ENCODE results near the gene LAMB1. TPM values are rescaled to one million over a fixed set of nuclear protein-coding genes. Genes with fewer than 3 reads are reported as not detected.

LAMB1 gene
- total RNA-seq, 1 experiment from 2014 or later = 101 TPM

DNA sequence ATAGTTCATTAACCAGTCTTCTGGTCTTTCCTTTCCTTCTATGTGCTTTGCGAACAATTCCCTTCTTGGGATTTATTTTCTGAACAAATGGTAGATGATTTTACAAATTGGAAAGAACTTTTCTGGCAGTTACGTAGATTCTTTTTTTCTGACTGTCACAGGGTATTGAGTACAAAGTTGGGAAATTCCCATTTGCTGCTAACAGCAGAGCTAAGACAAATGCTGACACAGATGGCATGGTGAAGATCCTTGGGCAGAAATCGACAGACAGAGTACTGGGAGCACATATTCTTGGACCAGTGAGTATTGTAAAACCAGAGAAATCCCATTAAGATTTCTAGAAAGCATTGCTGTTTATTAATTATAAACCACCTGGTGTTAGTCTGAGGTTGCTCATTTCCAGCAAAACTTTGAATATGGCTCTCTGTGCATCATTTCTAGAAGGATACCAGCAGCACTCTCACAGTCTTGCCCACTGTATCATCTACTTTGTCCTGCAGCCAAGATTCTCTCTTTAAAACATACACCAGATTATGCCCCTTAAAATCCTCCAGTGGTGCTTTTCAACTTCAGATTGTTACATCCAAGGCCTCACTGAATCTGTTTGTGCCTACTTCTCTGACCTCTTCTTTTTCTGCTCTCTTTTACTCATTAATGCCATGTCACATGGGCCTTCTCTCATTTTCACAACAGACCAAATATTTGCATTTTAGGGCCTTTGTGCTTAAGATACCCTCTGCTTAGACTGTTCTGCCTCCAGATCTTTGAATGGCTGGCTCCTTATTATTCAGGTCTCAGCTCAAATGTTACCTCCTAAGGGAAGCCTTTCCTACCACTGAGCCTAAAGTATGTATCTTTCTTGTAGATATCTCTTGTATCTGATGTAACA lies 85.0 kb downstream of the LAMB1 start:
- H3K36me3 ChIP-seq (ENCODE audit: low read depth, low read length) = peaks cover 43% of the 10 kb centered on the region

GRCh38 chr7:107915541-107915940 lies 87.4 kb downstream of the LAMB1 start:
- no peak for ATAC-seq
- Histone ChIP-seq H3K27ac (ENCODE audit: low read length) (no peak overlapping the region), H3K4me3 (ENCODE audit: low read length) (no peak overlapping the region), H3K36me3 (ENCODE audit: low read depth, low read length) (peaks cover 52% of the 10 kb centered on the region), H3K9ac (ENCODE audit: low read length) (no peak overlapping the region), H3K4me2 (ENCODE audit: low read length) (no peak overlapping the region), H3K9me2 (replicated peaks; ENCODE audit: low read length) (no peaks in the 10 kb centered on the region), H3K27me3 (ENCODE audit: low read length) (no peaks in the 10 kb centered on the region), H3F3A (ENCODE audit: low read length, unreplicated experiment) (no peaks in the 10 kb centered on the region), H4K20me1 (ENCODE audit: low read length) (peaks cover 5% of the 10 kb centered on the region; the same call in 1 of the 2 replicates), H3K9me3 (ENCODE audit: low read length) (no peaks in the 10 kb centered on the region), H3K79me2 (ENCODE audit: low read length) (peaks cover 17% of the 10 kb centered on the region), H2AFZ (ENCODE audit: low read length) (no peak overlapping the region), H3K4me1 (ENCODE audit: insufficient read depth, low read length) (peaks cover 13% of the 10 kb centered on the region)
- ChIA-PET CTCF (no interaction called here), POLR2A (ENCODE audit: unreplicated experiment) (no interaction called here)
- no peak for DNase-seq
- TF ChIP-seq, protein P1, sequence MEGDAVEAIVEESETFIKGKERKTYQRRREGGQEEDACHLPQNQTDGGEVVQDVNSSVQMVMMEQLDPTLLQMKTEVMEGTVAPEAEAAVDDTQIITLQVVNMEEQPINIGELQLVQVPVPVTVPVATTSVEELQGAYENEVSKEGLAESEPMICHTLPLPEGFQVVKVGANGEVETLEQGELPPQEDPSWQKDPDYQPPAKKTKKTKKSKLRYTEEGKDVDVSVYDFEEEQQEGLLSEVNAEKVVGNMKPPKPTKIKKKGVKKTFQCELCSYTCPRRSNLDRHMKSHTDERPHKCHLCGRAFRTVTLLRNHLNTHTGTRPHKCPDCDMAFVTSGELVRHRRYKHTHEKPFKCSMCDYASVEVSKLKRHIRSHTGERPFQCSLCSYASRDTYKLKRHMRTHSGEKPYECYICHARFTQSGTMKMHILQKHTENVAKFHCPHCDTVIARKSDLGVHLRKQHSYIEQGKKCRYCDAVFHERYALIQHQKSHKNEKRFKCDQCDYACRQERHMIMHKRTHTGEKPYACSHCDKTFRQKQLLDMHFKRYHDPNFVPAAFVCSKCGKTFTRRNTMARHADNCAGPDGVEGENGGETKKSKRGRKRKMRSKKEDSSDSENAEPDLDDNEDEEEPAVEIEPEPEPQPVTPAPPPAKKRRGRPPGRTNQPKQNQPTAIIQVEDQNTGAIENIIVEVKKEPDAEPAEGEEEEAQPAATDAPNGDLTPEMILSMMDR (conservative IDR thresholded peaks at IDR 0.05; ENCODE audit: low read depth, low read length) = no peak
- no peak for TF ChIP-seq EZH2 (IDR thresholded peaks at IDR 0.05; ENCODE audit: low read length, unreplicated experiment)
- TF ChIP-seq EZH2phosphoT487 (IDR thresholded peaks at IDR 0.05; ENCODE audit: borderline replicate concordance, low read length) = no peak
- no TSS peak for BruUV-seq (replicated peaks)
- intact Hi-C loops (cut with micrococcal nuclease) = no loop called here

More for the DNA sequence above, 85.0 kb downstream of the LAMB1 start:
- CTCF ChIA-PET = no interaction called here
- H2AFZ ChIP-seq (ENCODE audit: low read length) = no peak overlapping the region
- H3K27me3 ChIP-seq (ENCODE audit: low read length) = no peaks in the 10 kb centered on the region
- H3K79me2 ChIP-seq (ENCODE audit: low read length) = peaks cover 13% of the 10 kb centered on the region
- ATAC-seq (no peak), DNase-seq (no peak)
- peaks cover 5% of the 10 kb centered on the region; the same call in 1 of the 2 replicates for H4K20me1 ChIP-seq (ENCODE audit: low read length)
- H3K9me2 ChIP-seq (replicated peaks; ENCODE audit: low read length) = no peaks in the 10 kb centered on the region
- H3K27ac ChIP-seq (ENCODE audit: low read length) = no peak overlapping the region
- no peak overlapping the region for H3K4me2 ChIP-seq (ENCODE audit: low read length)
- no peak overlapping the region for H3K4me3 ChIP-seq (ENCODE audit: low read length)
- BruUV-seq (replicated peaks) = no TSS peak
- POLR2A ChIA-PET (ENCODE audit: unreplicated experiment) = no interaction called here
- no peak overlapping the region for H3K9ac ChIP-seq (ENCODE audit: low read length)
- H3K9me3 ChIP-seq (ENCODE audit: low read length) = no peaks in the 10 kb centered on the region
- TF ChIP-seq EZH2 (IDR thresholded peaks at IDR 0.05; ENCODE audit: low read length, unreplicated experiment) (no peak), EZH2phosphoT487 (IDR thresholded peaks at IDR 0.05; ENCODE audit: borderline replicate concordance, low read length) (no peak)
- TF ChIP-seq, protein P1 (conservative IDR thresholded peaks at IDR 0.05; ENCODE audit: low read depth, low read length) = no peak
- no peaks in the 10 kb centered on the region for H3F3A ChIP-seq (ENCODE audit: low read length, unreplicated experiment)
- intact Hi-C loops (cut with micrococcal nuclease) = no loop called here
- peaks cover 13% of the 10 kb centered on the region for H3K4me1 ChIP-seq (ENCODE audit: insufficient read depth, low read length)

GRCh38 chr7:107914831-107915230 lies 88.1 kb downstream of the LAMB1 start:
- Histone ChIP-seq H2AFZ (ENCODE audit: low read length) (no peak overlapping the region), H3K4me1 (ENCODE audit: insufficient read depth, low read length) (peaks cover 13% of the 10 kb centered on the region), H3K27me3 (ENCODE audit: low read length) (no peaks in the 10 kb centered on the region), H4K20me1 (ENCODE audit: low read length) (peaks cover 5% of the 10 kb centered on the region; the same call in 1 of the 2 replicates), H3K27ac (ENCODE audit: low read length) (no peak overlapping the region), H3K4me3 (ENCODE audit: low read length) (no peak overlapping the region), H3K36me3 (ENCODE audit: low read depth, low read length) (peaks cover 52% of the 10 kb centered on the region), H3K9me2 (replicated peaks; ENCODE audit: low read length) (no peaks in the 10 kb centered on the region), H3K79me2 (ENCODE audit: low read length) (peaks cover 17% of the 10 kb centered on the region), H3K9ac (ENCODE audit: low read length) (no peak overlapping the region), H3K9me3 (ENCODE audit: low read length) (no peaks in the 10 kb centered on the region), H3K4me2 (ENCODE audit: low read length) (no peak overlapping the region), H3F3A (ENCODE audit: low read length, unreplicated experiment) (no peaks in the 10 kb centered on the region)
- ChIA-PET CTCF (no interaction called here), POLR2A (ENCODE audit: unreplicated experiment) (no interaction called here)
- TF ChIP-seq EZH2 (IDR thresholded peaks at IDR 0.05; ENCODE audit: low read length, unreplicated experiment) = no peak
- no peak for TF ChIP-seq EZH2phosphoT487 (IDR thresholded peaks at IDR 0.05; ENCODE audit: borderline replicate concordance, low read length)
- TF ChIP-seq, protein P1 (conservative IDR thresholded peaks at IDR 0.05; ENCODE audit: low read depth, low read length) = no peak
- DNase-seq (no peak), ATAC-seq (no peak)
- intact Hi-C loops (cut with micrococcal nuclease) = no loop called here
- BruUV-seq (replicated peaks) = no TSS peak
